HG03060 (cell line): ENCODE data around the gene ZNF667.

ENCODE experiments used
- ATAC-seq: cut with Tn5 transposase; IDR thresholded peaks from one replicate; pipeline ENCODE4 v1.9.1; 2021; ENCODE audit warnings: low read depth, moderate number of reproducible peaks; ENCODE audit not compliant: unreplicated experiment

The ZNF667 gene

DNA sequence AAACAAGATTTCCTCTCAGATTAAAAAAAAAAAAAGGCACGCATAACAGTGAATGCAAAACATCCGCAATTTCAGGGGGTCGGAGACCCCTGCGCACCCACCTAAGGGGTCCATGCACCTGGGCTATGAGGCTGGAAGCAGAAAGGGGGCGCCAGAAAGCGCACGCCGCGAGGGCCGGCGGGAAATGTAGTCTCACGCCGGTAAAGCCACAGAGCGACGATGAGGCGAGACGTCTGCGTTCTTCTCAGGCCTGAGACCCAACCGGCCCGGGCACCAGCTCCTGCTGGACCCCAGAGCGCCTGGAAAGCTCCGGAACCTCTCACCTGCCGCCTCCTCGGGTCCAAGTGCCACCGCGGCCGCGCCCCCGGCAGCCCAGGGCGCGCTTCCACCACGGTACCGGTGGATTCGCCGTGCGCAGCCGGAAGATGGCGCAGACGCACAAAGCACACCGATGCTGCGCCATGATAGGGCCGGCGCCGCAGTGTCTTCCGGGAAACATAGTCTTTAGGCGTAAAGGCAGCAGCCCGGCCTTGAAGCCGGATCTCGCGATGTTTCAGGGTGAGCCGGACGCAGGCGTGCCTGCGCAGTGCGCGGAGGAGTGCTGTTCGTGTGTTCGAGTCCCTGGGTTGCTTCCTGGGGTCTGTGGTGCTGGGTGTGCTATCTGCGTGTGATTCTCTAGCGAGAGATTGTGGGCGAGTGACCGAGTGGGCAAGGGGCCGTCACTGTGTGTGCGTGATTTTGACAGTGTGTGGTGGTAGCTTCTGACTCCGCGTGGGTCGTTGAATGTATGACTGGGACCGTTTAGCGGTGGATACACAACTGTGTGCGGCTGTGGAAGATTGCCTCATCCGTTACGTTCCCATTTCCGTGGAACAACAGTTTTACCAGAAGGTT, 83.8 kb downstream of the ZNF667 start, which contains the start of gene ZNF582:
TSS of gene ZNF582 (minus strand) at position 416 of the 894 bp plus-strand sequence. CDS start 1,782 bp downstream, outside the sequence.
- peak; percentile 94 for ATAC-seq
